Caco-2 (cell line): ENCODE results near the gene ZNF165. TPM values are rescaled to one million over a fixed set of nuclear protein-coding genes. Genes with fewer than 3 reads are reported as not detected.

Experiments
- BruUV-seq: library from RNA; stranded (reverse); fragments of 400-500 nt; replicated peaks from 2 replicates; lab custom pipeline; 2021; lab: Mats Ljungman, UMichigan
- CTCF ChIA-PET: fragments of 300-600 bp; sonication (Branson Sonifier 250); formaldehyde crosslinking; loops from one replicate; lab custom pipeline; 2022; ENCODE audit warnings: antibody characterized with exemption; lab: Charles Lee
- POLR2A ChIA-PET: fragments of 300-600 bp; sonication (Branson Sonifier 250); formaldehyde crosslinking; loops from one replicate; lab custom pipeline; 2022; ENCODE audit warnings: antibody characterized with exemption; lab: Charles Lee
- DNase-seq, 2 experiments: peaks; one replicate each; pipeline versions ENCODE4 v3.0.0 to v3.0.0-alpha.2; 2020 to 2022
- H3K27me3 ChIP-seq: replicated peaks from 2 replicates; pipeline ENCODE4 v1.6.0; 2011; ENCODE audit warnings: low read length; ENCODE audit not compliant: control insufficient read depth, insufficient read depth
- H3K36me3 ChIP-seq: 2 replicates; pipeline ENCODE4 v1.5.1; 2011; ENCODE audit warnings: low read length; ENCODE audit not compliant: control insufficient read depth, insufficient read depth
- H3K4me1 ChIP-seq: fragments of 250-450 bp; sonication (Bioruptor Pico); 2 replicates; pipeline ENCODE4 v1.5.1; 2020; ENCODE audit warnings: mild to moderate bottlenecking
- H3K4me3 ChIP-seq: 2 replicates; pipeline ENCODE4 v1.5.1; 2011; ENCODE audit warnings: low read depth, mild to moderate bottlenecking, control low read depth, low read length
- H3K9me3 ChIP-seq: fragments of 250-450 bp; sonication (Bioruptor Pico); 2 replicates; pipeline ENCODE4 v1.5.1; 2020; ENCODE audit warnings: mild to moderate bottlenecking, moderate library complexity
- H3K27ac Mint-ChIP-seq: one replicate; pipeline ENCODE4 v1.8.0; 2022; ENCODE audit warnings: mixed read lengths; ENCODE audit not compliant: unreplicated experiment
- H3K27me3 Mint-ChIP-seq: one replicate; pipeline ENCODE4 v1.8.0; 2022; ENCODE audit warnings: mixed read lengths; ENCODE audit not compliant: insufficient read depth, unreplicated experiment
- H3K36me3 Mint-ChIP-seq: one replicate; pipeline ENCODE4 v1.8.0; 2022; ENCODE audit warnings: mild to moderate bottlenecking, mixed read lengths; ENCODE audit not compliant: insufficient read depth, unreplicated experiment
- H3K4me1 Mint-ChIP-seq: one replicate; pipeline ENCODE4 v1.8.0; 2022; ENCODE audit warnings: low read depth, mixed read lengths; ENCODE audit not compliant: unreplicated experiment
- H3K4me3 Mint-ChIP-seq: one replicate; pipeline ENCODE4 v1.8.0; 2022; ENCODE audit warnings: mild to moderate bottlenecking, moderate library complexity, mixed read lengths; ENCODE audit not compliant: unreplicated experiment
- H3K9me3 Mint-ChIP-seq: one replicate; pipeline ENCODE4 v1.8.0; 2022; ENCODE audit warnings: mixed read lengths; ENCODE audit not compliant: unreplicated experiment
- CTCF ChIP-seq, 2 experiments: fragments of 200-600 bp in 1 of 2; IDR thresholded peaks; 1 replicate in 1 of 2; 2 replicates in 1 of 2; pipeline versions ENCODE4 v1.5.1 to v1.8.0; 2011 to 2022; ENCODE audit warnings: antibody characterized with exemption in 1 of 2, control low read depth in 1 of 2, inconsistent platforms in 1 of 2, low read depth in 1 of 2, low read length in 1 of 2, mild to moderate bottlenecking in 1 of 2, moderate library complexity in 1 of 2; ENCODE audit not compliant: insufficient read depth in 1 of 2, severe bottlenecking in 1 of 2, unreplicated experiment in 1 of 2
- intact Hi-C: fragments of 100-400 bp; cut with micrococcal nuclease; formaldehyde crosslinking; loops from one replicate; pipeline ENCODE4 v1.10.0; 2022; ENCODE audit not compliant: unreplicated experiment
- total RNA-seq: library from RNA; stranded (reverse); gene quantifications from 2 replicates; pipeline ENCODE4 v1.2.3, GENCODE V29; 2022

Gene ZNF165
- total RNA-seq, 1 experiment from 2014 or later = 9.2 TPM

GRCh38 chr6:28124350-28124970 lies 44.1 kb downstream of the ZNF165 start, which contains the start of gene ZSCAN16:
Gene ZSCAN16 (plus strand): TSS chr6:28124609. CDS start chr6:28125444, 835 bp downstream.
- CTCF ChIA-PET = interaction anchor here (0.6 to 1.0 kb wide), 3 partner anchors 9 to 259 kb away, joined by 3 to 6 read pairs (median 4); no protein-coding TSS in a partner anchor

GRCh38 chr6:28124971-28125353 lies 44.6 kb downstream of the ZNF165 start:
- intact Hi-C loops = loop anchor here (1.0 kb wide), 3 partner anchors 11 to 258 kb away; partner anchors contain the start of gene ZKSCAN8
- H3K4me1 Mint-ChIP-seq = peaks cover 16% of the 10 kb centered on the region
- CTCF ChIA-PET = interaction anchor here (0.6 to 1.0 kb wide), 3 partner anchors 9 to 259 kb away, joined by 3 to 6 read pairs (median 4); no protein-coding TSS in a partner anchor
- POLR2A ChIA-PET = interaction anchor here (0.6 to 1.4 kb wide), 3 partner anchors 11 to 17 kb away, joined by 3 to 8 read pairs (median 6); partner anchors contain the start of gene ZKSCAN8
- H3K36me3 Mint-ChIP-seq = peaks cover 5% of the 10 kb centered on the region
- no peak for DNase-seq
- BruUV-seq = TSS peak; percentile 39
- Histone ChIP-seq H3K36me3 (no peaks in the 10 kb centered on the region), H3K9me3 (no peaks in the 10 kb centered on the region), H3K27me3 (no peaks in the 10 kb centered on the region), H3K4me1 (no peaks in the 10 kb centered on the region), H3K4me3 (peak overlapping the region; percentile 78)
- no peaks in the 10 kb centered on the region for H3K27me3 Mint-ChIP-seq
- H3K27ac Mint-ChIP-seq = peak overlapping the region; percentile 83
- no peak for TF ChIP-seq CTCF (IDR thresholded peaks at IDR 0.05; ENCODE audit: insufficient read depth in 1 of 2, low read depth in 1 of 2, low read length in 1 of 2, severe bottlenecking in 1 of 2, unreplicated experiment in 1 of 2)
- no peaks in the 10 kb centered on the region for H3K9me3 Mint-ChIP-seq
- peak overlapping the region; percentile 92 for H3K4me3 Mint-ChIP-seq

More at GRCh38 chr6:28124350-28124970, 44.1 kb downstream of the ZNF165 start, which contains the start of gene ZSCAN16:
- no peaks in the 10 kb centered on the region for H3K9me3 ChIP-seq
- H3K27me3 ChIP-seq = no peaks in the 10 kb centered on the region
- no peak for TF ChIP-seq CTCF (IDR thresholded peaks at IDR 0.05; ENCODE audit: insufficient read depth in 1 of 2, low read depth in 1 of 2, low read length in 1 of 2, severe bottlenecking in 1 of 2, unreplicated experiment in 1 of 2)
- POLR2A ChIA-PET = interaction anchor here (0.6 to 1.4 kb wide), 3 partner anchors 12 to 17 kb away, joined by 3 to 8 read pairs (median 6); partner anchors contain the start of gene ZKSCAN8
- intact Hi-C loops = loop anchor here (1.0 kb wide), 3 partner anchors 12 to 259 kb away; partner anchors contain the start of gene ZKSCAN8
- no peaks in the 10 kb centered on the region for H3K4me1 ChIP-seq
- Mint-ChIP-seq H3K36me3 (peaks cover 5% of the 10 kb centered on the region), H3K27me3 (no peaks in the 10 kb centered on the region), H3K4me1 (peaks cover 16% of the 10 kb centered on the region), H3K4me3 (peak within 1 kb of the TSS; percentile 92), H3K9me3 (no peaks in the 10 kb centered on the region), H3K27ac (peak within 1 kb of the TSS; percentile 83)
- peak; percentile 84 to 86 for DNase-seq
- no peaks in the 10 kb centered on the region for H3K36me3 ChIP-seq
- H3K4me3 ChIP-seq = peak within 1 kb of the TSS; percentile 78
- BruUV-seq = no TSS peak

GRCh38 chr6:28125401-28125800 lies 45.0 kb downstream of the ZNF165 start:
- Histone ChIP-seq H3K4me3 (no peak overlapping the region; the same call in 1 of the 2 replicates), H3K9me3 (no peaks in the 10 kb centered on the region), H3K27me3 (no peaks in the 10 kb centered on the region), H3K4me1 (no peaks in the 10 kb centered on the region), H3K36me3 (no peaks in the 10 kb centered on the region)
- Mint-ChIP-seq H3K4me3 (peak overlapping the region; percentile 92), H3K27me3 (no peaks in the 10 kb centered on the region), H3K4me1 (peaks cover 16% of the 10 kb centered on the region), H3K9me3 (no peaks in the 10 kb centered on the region), H3K36me3 (peaks cover 5% of the 10 kb centered on the region), H3K27ac (no peak overlapping the region)
- ChIA-PET CTCF (no interaction called here), POLR2A (interaction anchor here (1.4 kb wide), 1 partner anchor 16 kb away, joined by 6 read pairs; the partner anchor contains the start of gene ZKSCAN8)
- no peak for TF ChIP-seq CTCF (IDR thresholded peaks at IDR 0.05; ENCODE audit: insufficient read depth in 1 of 2, low read depth in 1 of 2, low read length in 1 of 2, severe bottlenecking in 1 of 2, unreplicated experiment in 1 of 2)
- no peak for DNase-seq
- no TSS peak for BruUV-seq
- intact Hi-C loops = no loop called here
